GM19467 (cell line): ENCODE data around the gene TAX1BP3.

ENCODE experiments used
- ATAC-seq: cut with Tn5 transposase; IDR thresholded peaks from one replicate; pipeline ENCODE4 v1.9.1; 2021; ENCODE audit warnings: mild to moderate bottlenecking, moderate library complexity; ENCODE audit not compliant: unreplicated experiment

TAX1BP3 gene

DNA sequence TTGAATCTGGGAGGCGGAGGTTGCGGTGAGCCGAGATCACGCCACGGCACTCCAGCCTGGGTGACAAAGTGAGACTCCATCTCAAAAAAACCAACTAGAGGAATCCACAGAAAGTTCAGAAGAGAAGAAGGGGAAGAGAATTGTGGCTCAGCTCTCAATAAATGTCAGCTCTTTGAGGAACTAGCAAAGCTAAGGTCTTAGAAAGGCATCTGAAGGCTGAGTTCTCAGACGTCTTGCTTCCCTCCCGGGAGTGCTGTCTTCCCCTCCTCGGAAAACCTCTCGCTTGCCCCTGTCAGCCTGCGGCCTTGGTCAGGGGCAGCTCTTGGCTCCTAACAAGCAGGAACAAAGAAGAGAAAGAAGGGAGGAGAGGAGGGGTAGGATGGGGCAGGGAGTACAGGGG is 37.6 kb downstream of the TAX1BP3 start:
- no peak for ATAC-seq

- no peak for ATAC-seq
Measured at GRCh38 chr17:3627769-3628167, 40.6 kb downstream of the TAX1BP3 start.

DNA sequence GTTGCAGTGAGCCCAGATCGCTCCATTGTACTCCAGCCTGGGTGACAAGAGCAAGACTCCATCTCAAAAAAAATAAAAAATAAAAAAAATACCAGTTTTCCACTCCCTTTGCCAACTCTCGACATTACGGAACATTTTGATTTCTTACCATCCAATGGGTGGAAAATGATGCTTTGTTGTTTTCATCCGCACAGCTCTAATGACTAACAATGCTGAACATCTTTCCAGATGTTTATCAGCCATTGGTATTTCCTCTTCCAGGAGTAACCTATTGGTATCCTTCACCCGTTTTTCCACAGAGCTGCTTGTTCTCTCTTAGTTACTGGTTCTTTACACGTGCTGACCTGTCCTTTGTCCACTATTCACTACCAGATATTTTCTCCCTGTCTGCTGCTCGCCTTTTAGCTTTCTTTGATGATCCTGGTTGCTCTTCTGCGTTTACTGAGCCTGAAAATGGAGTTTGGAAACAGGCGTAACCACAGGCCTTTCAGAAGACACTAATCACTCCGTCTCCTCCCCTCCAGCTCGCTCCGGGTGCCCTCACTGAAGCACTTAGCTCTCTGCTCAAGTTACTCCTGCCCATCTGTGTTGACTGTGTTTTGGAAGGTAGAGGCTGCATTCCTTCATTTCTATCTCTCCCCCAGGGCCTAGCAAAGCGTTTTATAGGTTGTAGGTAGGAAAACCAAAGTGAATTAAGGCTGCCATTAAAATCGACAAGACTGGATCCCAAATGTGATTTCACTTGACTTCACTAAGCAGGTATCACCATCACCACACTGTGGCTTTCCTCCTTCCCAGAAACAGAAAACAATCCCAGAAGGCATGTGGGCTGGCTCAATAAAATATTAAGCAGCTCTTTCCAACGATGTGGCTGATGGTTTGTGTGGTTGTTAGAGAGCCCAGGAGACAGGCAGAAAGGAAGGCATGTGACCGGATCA is 41.3 kb downstream of the TAX1BP3 start:
- ATAC-seq, result no peak

- ATAC-seq, result no peak
Measured at GRCh38 chr17:3622977-3623594, 45.3 kb downstream of the TAX1BP3 start.

- no peak for ATAC-seq
Measured at GRCh38 chr17:3621146-3621720, 47.1 kb downstream of the TAX1BP3 start.

GRCh38 chr17:3615160-3615870 is 53.1 kb downstream of the TAX1BP3 start:
- no peak for ATAC-seq

DNA sequence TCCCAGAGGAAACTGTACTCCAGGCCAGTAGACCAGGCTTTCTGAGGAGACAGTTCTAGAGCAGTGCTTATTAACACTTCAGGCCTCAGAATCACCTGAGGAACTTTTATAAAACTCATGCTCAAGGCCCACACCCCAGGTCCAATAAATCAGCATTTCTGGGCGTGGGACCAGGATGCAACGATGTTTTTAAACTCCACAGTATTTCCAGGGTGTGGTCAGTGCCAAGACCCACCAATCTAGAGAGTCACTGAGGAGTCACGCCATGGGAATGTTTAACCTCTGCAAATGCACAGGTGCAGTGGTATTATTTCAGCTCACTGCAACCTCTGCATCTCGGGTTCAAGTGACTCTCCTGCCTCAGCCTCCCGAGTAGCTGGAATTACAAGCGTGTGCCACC is 55.3 kb downstream of the TAX1BP3 start:
- ATAC-seq, result no peak
